H1 (cell line): ENCODE data around the gene TRAPPC6A. TPM values are rescaled to one million over a fixed set of nuclear protein-coding genes. Genes with fewer than 3 reads are reported as not detected.

Experiments used
- SAP30 ChIP-seq: fragments of 300-600 bp; sonication (generic); IDR thresholded peaks from 2 replicates; pipeline ENCODE4 v1.7.1; 2012; ENCODE audit warnings: low read length, moderate library complexity, mild to moderate bottlenecking, inconsistent platforms; ENCODE audit not compliant: insufficient read depth, insufficient replicate concordance
- YY1 ChIP-seq: IDR thresholded peaks from 2 replicates; pipeline ENCODE4 v1.6.1; 2011; ENCODE audit warnings: low read depth, mild to moderate bottlenecking, low read length
- polyA plus RNA-seq, 7 experiments: library from polyadenylated mRNA; depleted of rRNA in 3 of 7; stranded (reverse) in 5 of 7; unstranded in 2 of 7; fragments of >200 nt in 5 of 7; fragments of 200-250 nt in 2 of 7; gene quantifications; 1 replicate in 5 of 7; 2 replicates in 1 of 7; 4 replicates in 1 of 7; pipeline versions ENCODE4 v1.2.1 to v1.2.3, GENCODE V29; 2011 to 2013; ENCODE audit warnings: missing spikeins in 2 of 7, mixed read lengths in 2 of 7
- total RNA-seq: library from RNA; stranded (reverse); fragmentation: NEBNext Ultra II Directional; extraction: Animal tissue kit (Norgen Biotek cat#: 25700); gene quantifications from 2 replicates; pipeline ENCODE4 v1.2.1, GENCODE V29; 2021

The TRAPPC6A gene
- total and polyA plus RNA-seq, 2 of the 8 experiments (the other 6 are each of a cell fraction or from before 2014, with no cell fraction given): 31.8 to 130 TPM

GRCh38 chr19:45224645-45225044, 46.6 kb upstream of the TRAPPC6A start (continued):
- no peak for TF ChIP-seq YY1
- TF ChIP-seq SAP30: no peak
